ENCODE data around the gene MFAP5.

MFAP5 gene, protein sequence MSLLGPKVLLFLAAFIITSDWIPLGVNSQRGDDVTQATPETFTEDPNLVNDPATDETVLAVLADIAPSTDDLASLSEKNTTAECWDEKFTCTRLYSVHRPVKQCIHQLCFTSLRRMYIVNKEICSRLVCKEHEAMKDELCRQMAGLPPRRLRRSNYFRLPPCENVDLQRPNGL

GRCh38 chr12:8662593-8662992 is at the start of gene MFAP5:
Gene MFAP5 (minus strand): TSS chr12:8662826. CDS start chr12:8662104, 722 bp downstream.
- no peak within 1 kb of the TSS for H3K27ac Mint-ChIP-seq
- no peak within 1 kb of the TSS for H3K4me3 Mint-ChIP-seq
- no peaks in the 10 kb centered on the region for H3K9me3 Mint-ChIP-seq
- H3K27me3 Mint-ChIP-seq = no peaks in the 10 kb centered on the region
- H3K4me1 Mint-ChIP-seq (ENCODE audit: low read depth) = no peaks in the 10 kb centered on the region
- H3K36me3 Mint-ChIP-seq (ENCODE audit: low read depth) = no peaks in the 10 kb centered on the region

DNA sequence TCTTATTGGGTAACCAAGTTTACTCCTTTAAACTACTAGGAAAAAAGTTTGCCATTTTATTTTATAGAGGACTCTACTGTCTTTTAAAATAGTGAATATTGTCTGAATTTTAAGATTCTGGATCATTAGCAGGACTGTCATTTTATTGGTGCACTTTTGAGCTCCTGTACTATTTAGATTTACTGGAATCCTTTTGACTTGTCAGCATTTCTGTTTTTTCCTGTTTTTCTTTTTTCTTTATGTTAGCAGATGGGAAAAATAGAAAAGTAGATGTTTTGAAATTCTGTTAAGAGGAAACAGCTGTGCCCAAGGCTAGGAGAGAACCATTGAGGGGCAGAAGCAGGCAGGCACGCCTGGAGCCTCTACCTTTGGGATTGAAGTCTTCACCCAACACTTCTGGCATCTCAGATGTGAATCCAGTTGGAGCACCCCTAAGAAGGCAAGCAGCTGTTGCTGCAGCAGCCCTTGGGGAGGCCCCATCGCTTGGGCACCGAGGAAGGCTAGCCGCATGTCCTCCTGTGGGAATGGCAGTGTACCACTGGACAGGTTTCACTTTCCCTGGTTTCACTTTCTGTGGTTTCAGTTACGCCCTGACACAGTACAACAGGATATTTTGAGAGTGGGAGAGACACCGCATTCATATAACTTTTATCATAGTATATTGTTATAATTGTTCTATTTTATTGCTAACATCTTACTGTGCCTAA is 46.7 kb upstream of the MFAP5 start:
- H3K27me3 Mint-ChIP-seq = no peaks in the 10 kb centered on the region
- no peaks in the 10 kb centered on the region for H3K36me3 Mint-ChIP-seq (ENCODE audit: low read depth)
- peaks cover 3% of the 10 kb centered on the region for H3K4me1 Mint-ChIP-seq (ENCODE audit: low read depth)
- H3K27ac Mint-ChIP-seq = no peak overlapping the region
- no peak overlapping the region for H3K4me3 Mint-ChIP-seq
- H3K9me3 Mint-ChIP-seq = no peaks in the 10 kb centered on the region

DNA sequence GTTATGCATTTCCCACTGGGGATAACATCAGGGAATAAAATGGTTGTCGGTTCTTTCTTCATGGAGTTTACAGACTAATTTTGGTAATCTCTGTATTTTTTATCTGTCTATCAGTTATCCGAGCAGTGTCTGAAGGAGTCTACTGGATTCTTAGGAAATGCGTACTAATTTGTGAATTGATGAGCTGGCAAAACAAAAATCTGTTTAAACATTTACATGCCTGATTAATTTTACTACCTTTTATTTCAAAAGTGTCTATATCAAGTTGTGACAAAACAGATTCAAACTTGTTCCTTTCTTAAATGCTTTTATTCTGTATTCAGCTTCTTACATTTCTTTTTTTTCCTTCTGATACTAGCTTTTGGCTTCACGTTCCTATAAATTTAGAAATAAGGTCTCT is 39.5 kb upstream of the MFAP5 start:
- H3K4me3 Mint-ChIP-seq = no peak overlapping the region

GRCh38 chr12:8701046-8701660 is 38.5 kb upstream of the MFAP5 start:
- Mint-ChIP-seq H3K9me3 (no peaks in the 10 kb centered on the region), H3K27ac (no peak overlapping the region), H3K4me3 (no peak overlapping the region), H3K36me3 (ENCODE audit: low read depth) (no peaks in the 10 kb centered on the region), H3K4me1 (ENCODE audit: low read depth) (peaks cover 22% of the 10 kb centered on the region), H3K27me3 (peaks cover 7% of the 10 kb centered on the region)

More for the DNA sequence above, 39.5 kb upstream of the MFAP5 start:
- Mint-ChIP-seq H3K36me3 (ENCODE audit: low read depth) (no peaks in the 10 kb centered on the region), H3K27ac (no peak overlapping the region), H3K9me3 (no peaks in the 10 kb centered on the region), H3K4me1 (ENCODE audit: low read depth) (peaks cover 15% of the 10 kb centered on the region), H3K27me3 (peaks cover 4% of the 10 kb centered on the region)

- H3K27me3 Mint-ChIP-seq = peaks cover 7% of the 10 kb centered on the region
- peak overlapping the region; percentile 75 for H3K4me3 Mint-ChIP-seq
- no peaks in the 10 kb centered on the region for H3K36me3 Mint-ChIP-seq (ENCODE audit: low read depth)
- H3K9me3 Mint-ChIP-seq = no peaks in the 10 kb centered on the region
- H3K4me1 Mint-ChIP-seq (ENCODE audit: low read depth) = peaks cover 22% of the 10 kb centered on the region
- no peak overlapping the region for H3K27ac Mint-ChIP-seq
These were observed 37.1 kb upstream of the MFAP5 start for GRCh38 chr12:8699714-8700113.

DNA sequence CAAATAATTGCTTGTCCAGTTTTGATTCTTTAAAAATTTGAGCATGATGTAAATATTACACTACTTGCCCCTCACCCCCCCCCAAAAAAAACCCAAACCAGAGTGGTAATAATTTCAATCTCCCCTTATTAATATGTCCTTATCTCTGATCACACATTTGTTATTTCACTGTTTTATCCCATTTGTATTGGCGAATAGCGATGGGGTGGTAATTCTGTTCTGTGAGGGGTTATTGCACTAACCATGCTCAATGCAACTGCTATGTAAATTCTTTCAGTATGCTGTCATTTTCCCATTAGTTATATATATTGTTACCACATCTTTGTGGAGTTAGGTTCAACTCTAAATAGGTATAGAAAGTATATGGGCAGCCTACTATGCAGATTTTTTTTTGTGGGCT is 36.3 kb upstream of the MFAP5 start:
- H3K27ac Mint-ChIP-seq = peak overlapping the region; percentile 49
- H3K9me3 Mint-ChIP-seq = no peaks in the 10 kb centered on the region
- H3K36me3 Mint-ChIP-seq (ENCODE audit: low read depth) = no peaks in the 10 kb centered on the region
- H3K4me1 Mint-ChIP-seq (ENCODE audit: low read depth) = peaks cover 22% of the 10 kb centered on the region
- peak overlapping the region; percentile 84 for H3K4me3 Mint-ChIP-seq
- H3K27me3 Mint-ChIP-seq = peaks cover 7% of the 10 kb centered on the region

- no peaks in the 10 kb centered on the region for H3K9me3 Mint-ChIP-seq
- H3K27me3 Mint-ChIP-seq = peaks cover 7% of the 10 kb centered on the region
- H3K4me3 Mint-ChIP-seq = peak overlapping the region; percentile 84
- H3K36me3 Mint-ChIP-seq (ENCODE audit: low read depth) = no peaks in the 10 kb centered on the region
- H3K4me1 Mint-ChIP-seq (ENCODE audit: low read depth) = peaks cover 22% of the 10 kb centered on the region
- peak overlapping the region; percentile 90 for H3K27ac Mint-ChIP-seq
These were observed 35.7 kb upstream of the MFAP5 start for GRCh38 chr12:8698132-8698851.

- Mint-ChIP-seq H3K27me3 (peaks cover 7% of the 10 kb centered on the region), H3K4me1 (ENCODE audit: low read depth) (peaks cover 28% of the 10 kb centered on the region), H3K27ac (peak within 1 kb of the TSS; percentile 90), H3K36me3 (ENCODE audit: low read depth) (no peaks in the 10 kb centered on the region), H3K4me3 (peak within 1 kb of the TSS; percentile 84), H3K9me3 (no peaks in the 10 kb centered on the region)
These were observed 35.0 kb upstream of the MFAP5 start, which contains the start of gene RIMKLB for GRCh38 chr12:8697476-8698131. Gene RIMKLB (plus strand): TSS chr12:8697991. CDS start chr12:8713867, 15,876 bp downstream.

GRCh38 chr12:8697120-8697475 is 34.5 kb upstream of the MFAP5 start:
- Mint-ChIP-seq H3K4me1 (ENCODE audit: low read depth) (peaks cover 30% of the 10 kb centered on the region), H3K4me3 (peak overlapping the region; percentile 84), H3K27me3 (peaks cover 7% of the 10 kb centered on the region), H3K27ac (peak overlapping the region; percentile 71), H3K36me3 (ENCODE audit: low read depth) (no peaks in the 10 kb centered on the region), H3K9me3 (no peaks in the 10 kb centered on the region)

DNA sequence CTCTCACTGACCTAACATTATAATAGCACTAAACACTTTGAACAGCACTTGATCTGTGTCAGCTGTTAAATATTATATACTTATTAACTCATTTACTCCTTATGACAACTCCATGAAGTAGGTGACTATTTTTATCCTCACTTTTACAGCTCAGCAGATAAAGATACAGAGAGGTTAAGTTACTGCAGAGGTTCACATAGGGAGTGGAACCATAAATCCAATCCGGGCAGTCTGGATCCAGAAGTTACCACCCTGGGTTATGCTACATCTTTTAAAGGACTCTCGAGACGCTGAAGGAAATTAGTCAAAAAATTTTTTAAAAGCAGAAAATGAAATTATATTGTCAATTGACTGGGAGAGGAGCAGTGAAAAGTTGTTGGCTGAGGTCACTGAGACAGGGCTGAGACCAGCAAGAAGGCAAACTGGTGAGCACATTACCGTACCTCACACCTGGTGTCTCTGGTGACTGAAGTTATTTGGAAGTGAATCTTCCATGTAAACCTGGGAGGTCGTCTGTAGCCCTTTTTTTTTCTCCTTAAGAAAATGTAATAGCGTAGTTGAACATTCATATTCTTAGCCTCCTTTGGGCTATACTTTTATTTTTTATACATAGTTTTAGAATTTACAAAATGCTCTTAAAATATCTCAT is 33.9 kb upstream of the MFAP5 start:
- H3K27me3 Mint-ChIP-seq = peaks cover 7% of the 10 kb centered on the region
- H3K36me3 Mint-ChIP-seq (ENCODE audit: low read depth) = no peaks in the 10 kb centered on the region
- peak overlapping the region; percentile 71 for H3K27ac Mint-ChIP-seq
- peaks cover 30% of the 10 kb centered on the region for H3K4me1 Mint-ChIP-seq (ENCODE audit: low read depth)
- peak overlapping the region; percentile 84 for H3K4me3 Mint-ChIP-seq
- H3K9me3 Mint-ChIP-seq = no peaks in the 10 kb centered on the region

DNA sequence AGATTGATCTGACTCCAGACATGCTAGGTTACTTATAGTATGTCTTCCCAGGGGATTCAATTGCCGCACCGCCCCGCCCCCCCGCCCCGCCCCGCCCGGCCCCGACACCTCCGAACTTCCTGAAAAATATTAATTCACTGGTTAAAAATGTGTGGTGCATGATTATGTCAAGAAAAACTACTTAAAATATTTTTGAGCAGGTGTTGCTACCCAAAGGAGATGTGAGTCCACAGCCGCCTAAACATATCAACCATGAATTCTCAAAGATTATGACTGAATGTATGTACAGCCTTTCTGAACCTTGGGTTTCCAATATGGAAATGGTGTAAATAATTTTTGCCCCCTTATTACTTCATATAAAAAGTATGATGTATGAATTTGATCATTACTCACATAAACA is 32.5 kb upstream of the MFAP5 start:
- Mint-ChIP-seq H3K27me3 (peaks cover 7% of the 10 kb centered on the region), H3K4me1 (ENCODE audit: low read depth) (peaks cover 28% of the 10 kb centered on the region), H3K9me3 (no peaks in the 10 kb centered on the region), H3K36me3 (ENCODE audit: low read depth) (no peaks in the 10 kb centered on the region), H3K27ac (no peak overlapping the region), H3K4me3 (no peak overlapping the region)

- Mint-ChIP-seq H3K27me3 (peaks cover 3% of the 10 kb centered on the region), H3K9me3 (no peaks in the 10 kb centered on the region), H3K36me3 (ENCODE audit: low read depth) (no peaks in the 10 kb centered on the region), H3K4me1 (ENCODE audit: low read depth) (peaks cover 15% of the 10 kb centered on the region), H3K4me3 (no peak overlapping the region), H3K27ac (no peak overlapping the region)
These were observed 29.9 kb upstream of the MFAP5 start for GRCh38 chr12:8692573-8692972.

DNA sequence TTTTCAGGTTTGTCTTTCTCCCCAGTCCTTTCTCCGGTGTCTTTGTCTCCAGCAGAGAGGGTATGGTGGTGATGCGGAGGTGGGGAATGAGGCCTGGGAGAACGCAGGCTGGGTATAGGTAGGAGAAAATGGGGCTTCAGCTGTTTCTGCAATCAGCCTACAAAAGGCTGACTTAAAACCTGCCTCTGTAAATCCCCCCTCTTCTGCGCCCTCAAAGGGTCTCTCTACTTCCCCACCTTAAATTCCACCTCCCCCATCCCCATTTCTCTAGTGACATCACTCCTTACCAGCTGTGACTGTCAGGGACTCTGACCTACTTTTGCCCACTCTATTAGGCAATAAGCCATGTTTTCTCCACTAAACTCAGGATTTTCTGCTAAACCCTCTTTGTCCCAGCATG is 27.1 kb upstream of the MFAP5 start:
- Mint-ChIP-seq H3K27me3 (no peaks in the 10 kb centered on the region), H3K4me3 (no peak overlapping the region), H3K4me1 (ENCODE audit: low read depth) (peaks cover 8% of the 10 kb centered on the region), H3K36me3 (ENCODE audit: low read depth) (no peaks in the 10 kb centered on the region), H3K27ac (no peak overlapping the region), H3K9me3 (no peaks in the 10 kb centered on the region)

- Mint-ChIP-seq H3K27me3 (no peaks in the 10 kb centered on the region), H3K36me3 (ENCODE audit: low read depth) (no peaks in the 10 kb centered on the region), H3K4me3 (no peak overlapping the region), H3K9me3 (no peaks in the 10 kb centered on the region), H3K27ac (no peak overlapping the region), H3K4me1 (ENCODE audit: low read depth) (peaks cover 6% of the 10 kb centered on the region)
These were observed 25.4 kb upstream of the MFAP5 start for GRCh38 chr12:8687846-8688601.

Data from stimulated activated naive CD8-positive, alpha-beta T cell treated with anti-CD3 and anti-CD28 coated beads, Interleukin-15, Interleukin-2, amounts not matched to agents 100 ng/mL and 50 ng/mL, for 24 hours (primary cell).